Measurements from ENCODE around the gene TNIP2.
A peak's percentile ranks its signal among the peaks of the same experiment; 100 is the strongest.
"Not testable (repeated sequence)": the region's sequence is repeated elsewhere in the genome, so short reads cannot be mapped to it uniquely, and the experiment has no call there.

Gene TNIP2

DNA sequence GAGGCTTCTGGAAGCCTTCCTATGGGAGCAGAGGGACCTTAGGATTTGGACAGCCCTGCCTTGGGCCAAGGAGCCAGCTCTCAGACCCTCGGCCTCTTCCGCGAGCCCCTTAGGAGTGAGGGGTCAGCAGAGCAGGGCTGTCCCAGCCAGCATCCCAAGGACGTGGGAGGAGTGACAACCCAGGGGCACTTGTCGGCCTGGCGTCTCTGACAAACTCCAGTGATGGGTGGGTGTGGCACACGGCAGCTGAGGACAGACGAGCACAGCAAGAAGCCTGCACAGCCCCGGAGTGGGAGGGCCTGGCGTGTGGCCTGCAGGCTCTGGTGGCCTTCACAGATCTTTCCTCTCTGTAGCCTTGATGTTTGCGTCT lies 11.6 kb upstream of the TNIP2 start:
- DNase-seq: no peak

DNA sequence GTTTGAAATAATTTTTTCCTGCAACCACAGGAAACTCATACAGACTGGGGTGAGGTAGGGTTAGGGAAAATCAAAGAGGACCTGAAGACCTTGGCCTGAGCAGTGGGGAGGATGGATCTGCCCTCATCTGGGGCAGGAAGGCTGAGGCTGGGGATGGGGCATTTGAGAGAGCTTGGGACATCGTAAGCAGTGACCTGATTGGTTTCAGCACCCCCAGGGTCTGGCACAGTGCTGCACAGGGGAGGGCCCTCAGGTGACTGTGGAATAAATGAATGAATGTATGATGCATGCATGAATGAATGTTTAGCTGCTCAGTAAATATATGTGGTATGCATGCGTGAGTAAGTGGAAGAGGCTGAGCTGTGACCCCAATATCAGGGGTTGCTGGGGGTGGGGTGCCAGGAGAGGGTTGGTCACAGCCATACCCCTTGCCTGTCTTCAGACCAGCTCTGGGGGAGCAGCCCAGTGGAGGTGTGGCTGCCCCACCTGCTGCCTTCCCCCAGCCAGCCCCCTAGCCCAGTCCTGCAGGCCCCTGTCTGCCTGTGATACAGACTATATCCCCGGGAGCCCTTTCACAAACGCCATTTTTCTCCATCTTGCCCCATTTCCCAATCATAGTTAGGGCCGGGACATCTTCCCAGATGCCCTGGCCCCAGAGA lies 11.0 kb upstream of the TNIP2 start:
- DNase-seq: no peak

DNA sequence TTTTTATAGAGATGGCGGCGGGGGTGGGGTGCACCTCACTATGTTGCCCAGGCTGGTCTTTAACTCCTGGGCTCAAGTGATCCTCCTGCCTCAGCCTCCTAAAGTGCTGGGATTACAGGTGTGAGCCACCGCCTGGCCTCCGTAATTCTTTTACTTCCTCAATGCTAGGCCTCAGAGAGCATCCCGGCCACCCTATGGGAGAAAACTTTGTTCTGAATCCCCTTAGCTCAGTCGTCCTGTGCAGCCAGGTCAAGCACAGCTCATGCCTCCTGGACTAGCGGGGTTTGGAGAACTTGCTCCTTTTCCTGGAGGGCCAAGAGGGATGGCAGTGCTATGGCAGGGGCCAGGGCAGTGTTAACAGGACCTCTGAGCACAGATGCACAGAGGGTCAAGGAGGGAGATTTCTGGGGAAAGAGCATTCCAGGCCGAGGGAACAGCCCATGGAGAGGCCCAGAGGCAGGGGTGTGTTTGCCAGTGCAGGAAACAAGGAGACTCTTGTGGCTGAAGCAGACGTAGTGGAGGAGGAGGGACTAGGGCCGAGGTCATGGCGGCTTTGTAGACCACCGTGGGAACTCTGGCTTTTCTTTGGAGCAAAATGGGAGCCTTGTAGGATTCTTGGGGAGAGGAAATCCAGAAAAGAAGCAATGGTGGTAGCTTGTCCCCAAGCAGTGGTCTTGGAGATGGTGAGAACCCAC lies 9.8 kb upstream of the TNIP2 start:
- no peak for DNase-seq

DNA sequence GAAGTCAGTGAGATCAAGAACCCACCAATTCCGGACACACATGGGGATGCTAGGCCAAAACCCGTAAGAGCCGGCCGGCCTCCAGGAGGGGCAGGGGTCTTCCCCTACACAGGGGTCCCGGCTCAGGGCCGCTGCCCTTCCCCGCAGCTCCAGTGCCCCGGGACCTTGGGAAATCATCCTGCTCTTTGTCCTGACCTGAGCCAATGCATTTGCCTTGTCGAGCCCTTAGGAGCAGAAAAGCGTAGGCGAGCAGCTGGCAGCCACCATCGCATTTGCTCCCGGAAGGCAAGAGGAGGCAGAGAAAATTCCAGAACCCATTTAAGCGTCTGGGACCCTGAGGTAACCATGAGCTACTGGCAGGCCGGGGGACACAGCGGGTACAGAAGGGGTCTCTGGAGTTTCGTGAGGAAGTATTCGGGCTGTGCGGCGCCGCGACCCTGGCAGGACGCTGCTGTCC lies 7.4 kb upstream of the TNIP2 start:
- DNase-seq: no peak

DNA sequence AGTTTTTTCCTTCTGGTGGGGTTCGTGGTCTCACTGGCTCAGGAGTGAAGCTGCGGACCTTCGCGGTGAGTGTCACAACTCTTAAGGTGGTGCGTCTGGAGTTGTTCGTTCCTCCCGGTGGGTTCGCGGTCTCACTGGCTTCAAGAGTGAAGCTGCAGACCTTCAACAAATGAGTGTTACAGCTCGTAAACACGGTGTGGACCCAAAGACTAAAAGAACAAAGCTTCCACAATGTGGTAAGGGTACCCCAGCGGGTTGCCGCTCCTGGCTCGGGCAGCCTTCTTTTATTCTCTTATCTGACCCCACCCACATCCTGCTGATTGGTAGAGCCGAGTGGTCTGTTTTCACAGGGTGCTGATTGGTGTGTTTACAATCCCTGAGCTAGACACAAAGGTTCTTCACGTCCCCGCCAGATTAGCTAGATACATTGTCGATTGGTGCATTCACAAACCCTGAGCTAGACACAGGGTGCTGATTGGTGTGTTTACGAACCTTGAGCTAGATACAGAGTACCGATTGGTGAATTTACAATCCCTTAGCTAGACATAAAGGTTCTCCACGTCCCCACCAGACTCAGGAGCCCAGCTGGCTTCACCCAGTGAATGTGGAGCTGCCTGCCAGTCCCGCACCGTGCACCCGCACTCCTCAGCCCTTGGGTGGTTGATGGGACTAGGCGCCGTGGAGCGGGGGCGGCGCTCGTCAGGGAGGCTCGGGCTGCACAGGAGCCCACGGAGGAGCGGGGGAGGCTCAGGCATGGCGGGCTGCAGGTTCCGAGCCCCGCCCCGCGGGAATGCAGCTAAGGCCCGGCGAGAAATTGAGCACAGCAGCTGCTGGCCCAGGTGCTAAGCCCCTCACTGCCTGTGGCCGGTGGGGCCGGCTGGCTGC lies 6.6 kb upstream of the TNIP2 start:
- not testable (repeated sequence) for DNase-seq

DNA sequence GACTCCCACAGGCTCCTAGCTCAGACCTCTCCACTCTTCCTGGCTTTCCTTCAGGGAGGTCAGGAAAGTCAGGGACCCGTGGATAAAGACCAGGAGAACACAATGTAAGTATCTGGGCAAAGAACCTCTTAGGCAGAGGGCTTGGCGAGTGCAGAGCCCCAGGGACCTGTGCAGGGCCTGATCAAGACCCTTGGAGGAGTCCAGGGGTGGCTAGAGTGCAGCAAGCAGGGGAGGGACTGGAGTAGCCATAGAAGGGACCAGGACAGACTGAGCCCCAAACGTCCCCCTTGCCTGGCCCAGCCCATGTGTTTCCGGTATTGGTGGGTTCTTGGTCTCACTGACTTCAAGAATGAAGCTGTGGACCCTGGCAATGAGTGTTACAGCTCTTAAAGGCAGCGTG lies 5.9 kb upstream of the TNIP2 start:
- DNase-seq: no peak

DNA sequence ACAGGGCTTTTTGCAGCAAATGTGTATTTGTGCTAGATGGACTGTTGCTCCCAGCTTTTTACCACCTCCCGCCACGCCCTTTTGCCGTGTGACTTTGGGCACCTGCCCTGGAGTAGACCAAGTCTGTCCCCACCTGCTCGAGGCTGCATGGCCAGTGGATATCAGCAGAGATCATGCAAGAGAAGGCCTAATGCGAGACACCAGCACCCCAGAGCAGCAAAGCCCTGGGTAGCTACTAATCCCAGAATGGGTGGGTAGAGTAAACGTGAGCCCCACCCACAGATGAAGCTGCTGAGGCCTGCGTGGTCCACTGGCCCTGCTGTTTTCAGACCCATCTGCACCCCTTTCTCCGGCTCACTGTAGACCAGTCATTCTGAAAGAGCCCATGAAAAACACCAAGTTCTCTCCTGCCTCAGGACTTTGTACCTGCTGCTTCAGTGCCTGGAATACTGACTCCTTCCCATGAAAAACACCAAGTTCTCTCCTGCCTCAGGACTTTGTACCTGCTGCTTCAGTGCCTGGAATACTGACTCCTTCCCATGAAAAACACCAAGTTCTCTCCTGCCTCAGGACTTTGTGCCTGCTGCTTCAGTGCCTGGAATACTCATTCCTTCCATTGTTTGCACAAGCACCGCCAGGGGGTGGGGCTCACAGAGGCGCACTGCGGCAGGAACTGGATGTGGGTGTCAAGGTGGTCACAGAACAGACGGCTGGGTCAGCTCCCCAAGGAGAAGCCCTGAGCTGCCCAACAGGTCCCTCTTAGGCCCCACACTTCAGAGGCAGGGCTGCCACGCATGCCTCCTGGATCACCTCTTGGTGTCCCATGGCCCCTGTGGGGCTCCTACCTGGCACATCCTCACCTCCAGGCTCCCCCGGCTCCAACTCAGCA lies 5.1 kb upstream of the TNIP2 start:
- DNase-seq: no peak

DNA sequence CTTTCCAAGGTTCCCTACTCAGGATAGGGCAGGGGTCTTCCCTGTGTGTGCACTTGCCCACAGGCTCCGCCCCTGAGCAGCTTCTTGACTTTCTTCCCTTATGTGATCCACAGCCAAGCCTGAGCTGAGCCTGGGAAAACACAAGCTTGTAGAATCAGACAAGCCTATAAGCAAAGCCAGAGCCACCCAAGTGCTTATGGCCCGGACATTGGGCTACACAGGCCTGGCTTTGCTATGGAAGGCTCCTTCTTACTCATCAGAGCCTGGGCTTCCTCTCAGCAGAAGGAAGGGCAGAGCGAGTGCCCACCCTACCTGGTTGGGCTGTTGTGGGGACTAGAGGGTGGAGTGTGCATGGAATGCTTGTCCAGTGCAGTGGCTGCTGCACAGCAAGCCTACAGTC lies 1.3 kb upstream of the TNIP2 start:
- DNase-seq: no peak

DNA sequence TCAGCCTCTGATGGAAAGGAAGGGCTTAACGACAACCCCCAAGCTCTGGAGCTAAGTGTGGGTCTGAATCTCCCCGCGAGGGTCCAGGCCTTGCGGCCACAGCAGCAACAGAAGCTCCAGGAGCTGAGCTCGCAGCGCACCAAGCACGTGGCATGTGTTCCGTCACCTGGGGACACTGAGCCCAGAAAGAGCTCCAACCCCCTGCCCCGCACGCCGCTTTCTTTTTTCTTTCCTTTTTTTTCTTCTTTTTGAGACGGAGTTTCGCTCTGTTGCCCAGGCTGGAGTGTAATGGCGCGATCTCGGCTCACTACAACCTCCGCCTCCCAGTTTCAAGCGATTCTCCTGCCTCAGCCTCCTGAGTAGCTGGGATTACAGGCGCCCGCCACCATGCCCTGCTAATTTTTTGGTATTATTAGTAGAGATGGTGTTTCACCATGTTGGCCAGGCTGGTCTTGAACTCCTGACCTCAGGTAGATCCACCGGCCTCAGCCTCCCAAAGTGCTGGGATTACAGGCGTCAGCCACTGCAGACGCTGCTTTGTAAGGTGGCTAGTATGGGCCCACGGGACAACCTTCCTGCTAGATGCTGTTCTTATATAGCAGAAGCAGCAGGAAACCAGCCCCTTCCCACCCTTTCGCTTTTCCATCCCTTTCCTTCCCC lies 685 bp upstream of the TNIP2 start:
- DNase-seq: no peak

DNA sequence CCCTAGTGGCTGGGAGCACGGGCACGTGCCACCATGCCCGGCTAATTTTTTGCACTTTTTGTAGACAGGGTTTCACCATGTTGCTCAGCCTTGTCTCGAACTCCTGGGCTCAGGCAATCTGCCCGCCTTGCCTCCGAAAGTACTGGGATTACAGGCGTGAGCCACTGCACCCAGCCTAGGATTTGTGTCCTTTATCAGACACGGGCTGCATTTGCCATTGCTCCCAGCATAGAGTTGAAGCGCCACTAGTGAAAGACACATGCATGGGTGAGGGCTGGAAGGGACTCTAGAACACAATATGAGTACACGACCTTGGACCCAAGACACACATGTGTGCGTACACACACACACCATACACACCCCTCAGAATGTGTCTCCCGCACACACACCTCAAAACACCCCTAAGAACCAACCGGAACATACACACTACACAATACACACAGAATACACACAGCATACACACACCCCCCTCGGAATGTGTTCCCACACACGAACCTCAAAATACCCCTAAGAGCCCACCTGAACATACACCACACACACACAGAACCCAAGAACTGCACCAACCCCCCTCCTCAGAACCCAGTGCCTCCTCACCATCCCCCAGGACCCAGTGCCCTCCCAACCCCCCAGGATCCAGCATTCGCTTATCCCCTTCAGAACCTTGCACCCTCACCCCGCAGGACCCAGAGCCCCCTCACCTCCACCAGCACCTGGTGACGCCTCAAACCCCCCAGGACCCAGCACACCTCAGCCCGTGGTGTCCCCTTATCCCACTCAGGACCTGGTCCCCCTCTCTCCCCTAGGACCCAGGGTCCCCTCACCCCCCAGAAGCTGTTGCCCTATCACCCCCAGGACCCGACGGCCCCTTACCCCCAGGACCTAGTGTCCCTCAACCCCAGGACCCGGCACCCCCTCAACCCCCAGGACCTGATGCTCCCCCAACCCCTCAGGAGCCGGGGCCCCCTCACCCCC lies 1.0 kb downstream of the TNIP2 start:
- DNase-seq: no peak

DNA sequence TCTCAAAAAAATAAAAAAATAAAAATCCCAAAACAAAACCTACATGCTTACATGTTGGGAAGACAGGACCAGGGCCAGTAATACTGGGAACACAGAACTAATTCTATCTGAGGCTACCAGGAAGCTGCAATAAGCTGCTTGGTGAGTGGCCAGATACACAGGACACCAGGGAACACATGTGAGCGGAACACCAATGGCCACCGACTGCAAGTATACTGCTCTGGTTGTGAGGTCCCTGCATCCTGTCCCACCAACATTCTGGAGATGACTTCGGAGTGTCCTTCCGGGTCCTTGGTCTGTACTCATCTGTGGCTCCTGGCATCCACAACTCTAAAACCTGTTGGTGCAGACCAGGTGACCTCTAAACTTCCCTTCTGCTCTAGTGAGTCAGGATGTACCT lies 2.7 kb downstream of the TNIP2 start:
- no peak for DNase-seq

DNA sequence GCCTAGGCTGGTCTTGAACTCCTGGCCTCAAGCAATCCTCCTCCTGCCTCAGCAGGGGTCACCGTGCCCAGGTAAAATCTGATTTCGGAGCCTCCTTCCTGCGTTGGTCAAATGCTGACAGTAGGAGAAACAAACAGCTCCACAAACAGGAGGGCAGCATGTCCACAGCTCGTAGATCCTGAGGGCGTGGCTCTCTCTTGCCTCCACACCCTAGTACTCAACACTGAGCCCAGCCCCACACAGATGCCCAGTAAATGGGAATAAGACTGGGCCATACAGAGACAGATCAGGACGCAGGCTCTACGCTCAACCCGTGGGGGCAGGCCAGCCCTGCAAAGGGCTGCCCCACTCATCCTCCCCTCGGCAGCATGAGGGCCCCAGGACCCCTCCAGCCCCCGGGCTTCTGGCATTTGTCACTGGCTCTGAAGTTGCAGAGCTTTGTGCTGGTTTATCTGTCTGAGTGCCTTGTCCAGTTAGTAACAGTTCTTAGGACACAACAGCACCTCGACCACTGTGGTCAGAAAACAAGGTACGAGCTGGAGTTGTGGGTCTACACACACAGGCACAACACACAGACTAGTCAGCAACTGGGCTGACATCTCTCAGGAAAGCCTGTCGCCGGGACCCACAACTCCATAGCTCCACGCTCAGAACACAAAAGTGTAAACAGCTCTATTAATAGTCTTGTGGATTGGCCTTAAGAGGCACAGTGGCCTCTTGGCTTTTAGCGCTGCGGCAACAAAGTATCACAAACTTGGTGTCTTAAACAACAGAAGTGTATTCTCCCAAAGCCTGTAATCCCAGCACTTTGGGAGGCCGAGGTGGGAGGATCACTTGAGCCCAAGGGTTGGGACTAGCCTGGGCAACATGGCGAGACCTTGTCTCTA lies 5.2 kb downstream of the TNIP2 start:
- no peak for DNase-seq

DNA sequence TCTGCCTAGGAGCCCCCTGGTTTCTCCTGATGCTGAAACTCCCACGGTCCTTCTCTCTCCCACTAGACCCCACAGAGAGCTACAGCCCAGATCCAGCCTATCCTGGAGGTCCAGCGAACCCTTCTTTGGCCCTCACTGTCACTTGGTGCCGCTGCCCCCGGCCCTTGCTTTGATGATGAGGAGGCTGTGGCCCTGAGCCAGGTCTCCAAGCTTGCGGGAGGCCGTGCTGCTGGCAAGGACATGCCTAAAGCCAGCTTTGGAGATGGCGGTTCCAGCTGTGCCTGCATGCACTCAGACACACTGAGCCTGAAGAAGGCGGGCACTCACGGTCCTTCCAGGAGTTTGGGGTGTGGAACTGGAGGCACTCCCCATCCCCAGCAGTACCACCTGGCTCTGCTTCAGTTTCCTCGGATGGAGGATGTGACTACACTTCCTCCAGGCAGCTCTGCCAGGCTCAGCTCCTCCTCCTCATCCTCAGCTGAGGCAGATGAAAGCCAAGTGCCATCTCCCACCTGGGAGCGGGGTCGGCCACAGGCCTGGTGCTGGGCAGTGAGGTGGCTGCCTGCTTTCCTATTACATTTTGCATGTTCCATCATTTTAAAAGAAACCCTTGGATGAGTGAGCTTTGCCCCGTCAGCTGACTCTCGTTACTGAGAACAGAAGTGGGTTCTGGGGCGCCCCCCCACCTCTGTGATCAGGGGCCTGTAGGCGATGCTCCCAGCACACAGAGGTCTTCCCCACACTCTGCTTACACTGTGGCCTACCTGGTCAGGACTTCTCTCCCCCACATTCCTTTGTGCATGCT lies 9.0 kb downstream of the TNIP2 start:
- peak in 1 of 2 donors; percentile 23 for DNase-seq

DNA sequence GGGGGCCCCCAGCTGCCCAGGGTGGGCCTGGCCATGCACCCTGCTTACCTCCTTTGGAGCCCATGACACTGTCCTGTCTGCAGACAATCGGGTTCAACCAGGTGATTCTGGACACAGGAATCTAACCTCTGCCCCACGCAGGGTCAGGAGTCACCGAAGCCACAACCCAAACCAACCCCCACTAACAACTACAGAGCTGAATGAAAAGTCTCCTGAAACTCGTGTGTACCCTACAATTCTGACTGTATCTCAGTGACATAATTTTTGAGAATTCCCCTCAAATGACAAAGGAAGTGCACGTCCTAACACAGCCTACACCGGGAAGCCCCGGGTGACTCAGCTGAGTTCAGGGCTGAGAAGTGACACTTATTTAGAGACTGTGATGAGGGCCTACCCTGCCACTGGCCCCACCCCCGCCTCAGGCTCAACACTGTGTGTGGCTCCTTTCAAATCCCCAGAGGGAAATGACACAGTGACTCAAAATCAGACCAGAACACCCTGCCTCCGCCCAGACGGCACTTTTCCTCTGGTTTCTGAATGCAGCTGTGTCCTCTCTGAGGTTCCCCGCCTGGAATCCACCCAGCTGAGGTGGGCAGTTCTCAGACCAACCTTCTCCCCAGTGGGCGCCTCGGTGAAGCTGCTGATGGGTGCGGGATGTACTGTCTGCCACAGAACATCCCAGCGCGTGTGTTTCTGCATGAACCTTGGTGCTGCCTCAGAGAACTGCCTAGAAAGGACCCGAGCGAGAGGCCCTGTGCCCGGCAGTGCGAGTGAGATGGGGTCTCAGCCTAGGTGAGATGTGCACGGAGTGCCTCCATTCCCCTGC lies 9.9 kb downstream of the TNIP2 start:
- DNase-seq: peak; percentile 94 to 96

DNA sequence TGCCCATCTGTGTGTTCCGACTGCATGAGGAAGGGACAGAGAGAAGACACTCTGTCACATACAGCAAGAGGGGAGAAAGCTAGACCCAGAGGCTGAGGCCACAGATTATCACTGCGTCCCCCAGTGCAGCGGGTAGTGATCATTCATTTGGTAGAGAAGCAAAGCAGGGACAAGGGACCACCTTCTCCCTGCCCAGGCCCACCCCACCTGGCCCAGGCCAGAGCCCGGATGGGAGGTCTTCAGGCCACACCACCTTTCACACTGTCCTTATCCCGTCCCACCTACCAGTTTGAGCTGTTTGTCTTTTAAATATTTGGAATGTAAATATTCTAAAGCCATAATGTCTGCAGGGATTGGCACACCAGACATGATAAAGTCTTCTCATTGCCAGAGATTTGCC lies 10.6 kb downstream of the TNIP2 start:
- DNase-seq: no peak

DNA sequence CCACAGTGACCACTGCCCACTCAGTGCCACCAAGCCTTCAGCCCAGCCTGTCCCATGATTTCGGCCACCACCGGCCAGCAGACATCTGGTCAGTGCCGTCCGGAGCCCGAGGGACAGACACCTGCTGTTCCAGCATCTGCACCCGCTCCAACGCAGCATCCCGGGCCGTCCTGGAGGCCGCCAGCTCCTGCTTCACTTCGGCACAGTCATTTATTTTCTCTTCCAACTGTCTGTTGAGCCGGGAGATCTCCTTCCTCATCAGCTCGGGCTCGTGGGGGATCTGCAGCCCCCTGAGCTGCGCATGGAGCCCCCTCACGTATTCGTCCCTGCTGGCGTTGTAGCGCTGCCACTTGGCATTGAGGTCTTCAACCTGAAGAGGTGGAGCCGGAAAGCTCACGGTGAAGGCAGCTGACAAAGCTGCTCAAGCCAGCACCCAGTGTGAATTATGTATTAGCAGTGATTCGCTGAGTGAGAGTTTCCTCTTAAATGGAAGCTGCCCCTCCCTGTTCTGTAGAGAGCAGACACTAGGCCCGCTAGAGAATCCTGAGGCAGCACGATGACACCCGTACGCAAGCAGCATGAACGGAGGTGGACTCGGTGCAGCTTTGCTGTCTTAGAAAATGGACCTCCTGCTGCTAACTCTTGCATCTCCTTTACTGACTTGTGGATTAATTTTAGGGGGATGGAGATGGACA lies 11.4 kb downstream of the TNIP2 start:
- no peak for DNase-seq
